ENCODE results near the gene TUT7.

TUT7 gene

GRCh38 chr9:86359151-86359879, 5.1 kb upstream of the TUT7 start:
- CTCF ChIA-PET: interaction anchor here (0.7 kb wide), 1 partner anchor 1219 kb away, joined by 3 read pairs; no protein-coding TSS in a partner anchor
- POLR2A ChIA-PET: no interaction called here
- DNase-seq (ENCODE audit: extremely low spot score): no peak
- no peak for TF ChIP-seq FOXM1 (IDR thresholded peaks at IDR 0.05; ENCODE audit: borderline replicate concordance)
- TF ChIP-seq TARDBP (IDR thresholded peaks at IDR 0.05): no peak
- TF ChIP-seq CTBP1 (IDR thresholded peaks at IDR 0.05; ENCODE audit: borderline replicate concordance): no peak
- no peak for TF ChIP-seq FOXA1 (IDR thresholded peaks at IDR 0.05)
- no peak for TF ChIP-seq ZNF384 (IDR thresholded peaks at IDR 0.05)
- TF ChIP-seq BHLHE40 (IDR thresholded peaks at IDR 0.05; ENCODE audit: borderline replicate concordance): no peak
- TF ChIP-seq LEF1 (IDR thresholded peaks at IDR 0.05; ENCODE audit: borderline replicate concordance): no peak
- TF ChIP-seq SP1 (IDR thresholded peaks at IDR 0.05): no peak
- no peak for TF ChIP-seq PKNOX1 (IDR thresholded peaks at IDR 0.05)
- no peak for TF ChIP-seq ELF4 (IDR thresholded peaks at IDR 0.05)
- TF ChIP-seq NFRKB (IDR thresholded peaks at IDR 0.05): no peak
- no peak for TF ChIP-seq SUZ12 (IDR thresholded peaks at IDR 0.05)
- no peak for TF ChIP-seq L3MBTL2 (conservative IDR thresholded peaks at IDR 0.05)
- TF ChIP-seq FOXK2 (IDR thresholded peaks at IDR 0.05): no peak
- no peak for TF ChIP-seq HDGF (IDR thresholded peaks at IDR 0.05; ENCODE audit: borderline replicate concordance)

- ChIA-PET POLR2A (no interaction called here), CTCF (interaction anchor here (0.6 kb wide), 1 partner anchor 1438 kb away, joined by 3 read pairs; no protein-coding TSS in a partner anchor)
- TF ChIP-seq FOXA1 (IDR thresholded peaks at IDR 0.05) (no peak), FOXK2 (IDR thresholded peaks at IDR 0.05) (no peak), ELF4 (IDR thresholded peaks at IDR 0.05) (no peak), ZNF384 (IDR thresholded peaks at IDR 0.05) (no peak), L3MBTL2 (conservative IDR thresholded peaks at IDR 0.05) (no peak), ARNT (IDR thresholded peaks at IDR 0.05) (no peak), FOXM1 (IDR thresholded peaks at IDR 0.05; ENCODE audit: borderline replicate concordance) (no peak)
- DNase-seq (ENCODE audit: extremely low spot score): no peak
These were observed 3.0 kb upstream of the TUT7 start for GRCh38 chr9:86356871-86357866.

GRCh38 chr9:86355814-86356213, 1.6 kb upstream of the TUT7 start:
- ChIA-PET CTCF (interaction anchor here (0.6 kb wide), 1 partner anchor 65 kb away, joined by 3 read pairs; no protein-coding TSS in a partner anchor), POLR2A (no interaction called here)
- TF ChIP-seq CTBP1 (IDR thresholded peaks at IDR 0.05; ENCODE audit: borderline replicate concordance) (no peak), HDGF (IDR thresholded peaks at IDR 0.05; ENCODE audit: borderline replicate concordance) (no peak), FOXK2 (IDR thresholded peaks at IDR 0.05) (no peak), ELF4 (IDR thresholded peaks at IDR 0.05) (no peak), NFRKB (IDR thresholded peaks at IDR 0.05) (no peak), SUZ12 (IDR thresholded peaks at IDR 0.05) (no peak)
- DNase-seq (ENCODE audit: extremely low spot score): no peak

DNA sequence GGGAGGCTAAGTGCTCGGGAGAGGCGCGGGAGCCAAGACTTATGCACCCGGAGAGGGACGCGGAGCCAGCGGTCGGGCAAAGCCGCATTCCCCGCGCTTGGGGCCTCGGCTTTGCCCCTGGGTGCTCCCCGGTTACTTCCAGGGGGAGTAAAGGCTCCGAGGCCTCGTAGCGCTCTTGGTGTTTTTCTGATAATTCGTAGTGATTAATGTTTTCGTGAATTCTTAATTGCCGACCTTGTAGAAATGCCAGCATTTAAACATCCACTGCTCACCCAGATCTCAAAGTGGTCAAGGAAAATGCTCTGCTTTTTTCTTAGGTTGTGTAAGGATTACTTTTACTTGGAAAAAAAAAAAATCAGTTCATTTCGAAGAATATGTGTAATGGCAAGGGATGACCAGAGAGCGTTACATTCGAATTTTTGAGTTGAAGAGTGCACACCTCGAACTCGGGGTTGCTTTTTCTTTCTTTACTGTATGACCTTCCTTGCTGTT, 654 bp upstream of the TUT7 start:
- TF ChIP-seq ELF4 (IDR thresholded peaks at IDR 0.05) (no peak), ARNT (IDR thresholded peaks at IDR 0.05) (no peak), SP1 (IDR thresholded peaks at IDR 0.05) (no peak), SUZ12 (IDR thresholded peaks at IDR 0.05) (no peak), ZNF384 (IDR thresholded peaks at IDR 0.05) (0 out of 2 replicates have a peak, but pooled peaks have one; percentile 25), L3MBTL2 (conservative IDR thresholded peaks at IDR 0.05) (peak; percentile 28; the same call in 1 of the 2 replicates), CTBP1 (IDR thresholded peaks at IDR 0.05; ENCODE audit: borderline replicate concordance) (no peak), FOXM1 (IDR thresholded peaks at IDR 0.05; ENCODE audit: borderline replicate concordance) (no peak)
- ChIA-PET POLR2A (no interaction called here), CTCF (interaction anchor here (0.6 kb wide), 1 partner anchor 64 kb away, joined by 3 read pairs; no protein-coding TSS in a partner anchor)
- DNase-seq (ENCODE audit: extremely low spot score): peak; percentile 64

- DNase-seq (ENCODE audit: extremely low spot score): no peak
- TF ChIP-seq ARNT (IDR thresholded peaks at IDR 0.05) (no peak), FOXA1 (IDR thresholded peaks at IDR 0.05) (no peak), FOXM1 (IDR thresholded peaks at IDR 0.05; ENCODE audit: borderline replicate concordance) (no peak), CTBP1 (IDR thresholded peaks at IDR 0.05; ENCODE audit: borderline replicate concordance) (no peak), SUZ12 (IDR thresholded peaks at IDR 0.05) (no peak), NFRKB (IDR thresholded peaks at IDR 0.05) (no peak)
- POLR2A ChIA-PET: no interaction called here
- CTCF ChIA-PET: no interaction called here
These were observed 577 bp downstream of the TUT7 start for GRCh38 chr9:86353655-86354010.

- DNase-seq (ENCODE audit: extremely low spot score): no peak
- no peak for TF ChIP-seq CTBP1 (IDR thresholded peaks at IDR 0.05; ENCODE audit: borderline replicate concordance)
- TF ChIP-seq L3MBTL2 (conservative IDR thresholded peaks at IDR 0.05): no peak
- no peak for TF ChIP-seq FOXK2 (IDR thresholded peaks at IDR 0.05)
- TF ChIP-seq HDGF (IDR thresholded peaks at IDR 0.05; ENCODE audit: borderline replicate concordance): no peak
- TF ChIP-seq NFRKB (IDR thresholded peaks at IDR 0.05): no peak
- no peak for TF ChIP-seq FOXM1 (IDR thresholded peaks at IDR 0.05; ENCODE audit: borderline replicate concordance)
- no peak for TF ChIP-seq ZNF384 (IDR thresholded peaks at IDR 0.05)
- TF ChIP-seq PKNOX1 (IDR thresholded peaks at IDR 0.05): peak; percentile 69
- no peak for TF ChIP-seq ARNT (IDR thresholded peaks at IDR 0.05)
- ChIA-PET CTCF (no interaction called here), POLR2A (no interaction called here)
These were observed 1.7 kb downstream of the TUT7 start for GRCh38 chr9:86352440-86353077.

Measured in HEK293T (cell line).